KMS-11 (cell line): ENCODE data around the gene MAPRE3.

Experiments
- H2AFZ ChIP-seq: fragments of 200-600 bp; sonication (generic); 2 replicates; pipeline ENCODE4 v1.6.1; 2016; ENCODE audit warnings: antibody characterized with exemption, mixed run types, low read depth
- H3K27ac ChIP-seq: fragments of 200-600 bp; sonication (generic); 2 replicates; pipeline ENCODE4 v1.6.1; 2016; ENCODE audit warnings: mild to moderate bottlenecking, mixed run types
- H3K27me3 ChIP-seq: fragments of 200-600 bp; sonication (generic); 2 replicates; pipeline ENCODE4 v1.6.1; 2017; ENCODE audit warnings: mild to moderate bottlenecking, low read depth, mixed run types, moderate library complexity; ENCODE audit not compliant: insufficient read depth
- H3K36me3 ChIP-seq: fragments of 200-600 bp; sonication (generic); 2 replicates; pipeline ENCODE4 v1.6.1; 2017; ENCODE audit warnings: mild to moderate bottlenecking, mixed run types; ENCODE audit not compliant: insufficient read depth
- H3K4me1 ChIP-seq: fragments of 200-600 bp; sonication (generic); 2 replicates; pipeline ENCODE4 v1.6.1; 2016; ENCODE audit warnings: mild to moderate bottlenecking, low read depth, mixed run types; ENCODE audit not compliant: poor library complexity, severe bottlenecking
- H3K4me2 ChIP-seq: fragments of 200-600 bp; sonication (generic); 2 replicates; pipeline ENCODE4 v1.7.0; 2016; ENCODE audit warnings: mild to moderate bottlenecking, mixed run types
- H3K4me3 ChIP-seq: fragments of 200-600 bp; sonication (generic); IDR thresholded peaks from 2 replicates; pipeline ENCODE4 v1.6.1; 2017; ENCODE audit warnings: low read depth, low read length, mixed read lengths; ENCODE audit not compliant: insufficient read depth
- H3K79me2 ChIP-seq: fragments of 200-600 bp; sonication (generic); 2 replicates; pipeline ENCODE4 v1.6.1; 2016; ENCODE audit warnings: low read depth, mixed run types; ENCODE audit not compliant: insufficient read depth
- H3K9ac ChIP-seq: fragments of 200-600 bp; sonication (generic); 2 replicates; pipeline ENCODE4 v1.6.1; 2016; ENCODE audit warnings: mild to moderate bottlenecking, mixed run types
- H4K20me1 ChIP-seq: fragments of 200-600 bp; sonication (generic); 2 replicates; pipeline ENCODE4 v1.6.1; 2016; ENCODE audit warnings: mild to moderate bottlenecking, mixed run types; ENCODE audit not compliant: insufficient read depth
- TF ChIP-seq, protein P1 (sequence below): fragments of 200-600 bp; sonication (generic); conservative IDR thresholded peaks from 2 replicates; pipeline ENCODE4 v1.6.1; 2017; ENCODE audit warnings: low read depth, mild to moderate bottlenecking, antibody characterized with exemption, low read length, moderate library complexity, mixed read lengths

Gene MAPRE3

DNA sequence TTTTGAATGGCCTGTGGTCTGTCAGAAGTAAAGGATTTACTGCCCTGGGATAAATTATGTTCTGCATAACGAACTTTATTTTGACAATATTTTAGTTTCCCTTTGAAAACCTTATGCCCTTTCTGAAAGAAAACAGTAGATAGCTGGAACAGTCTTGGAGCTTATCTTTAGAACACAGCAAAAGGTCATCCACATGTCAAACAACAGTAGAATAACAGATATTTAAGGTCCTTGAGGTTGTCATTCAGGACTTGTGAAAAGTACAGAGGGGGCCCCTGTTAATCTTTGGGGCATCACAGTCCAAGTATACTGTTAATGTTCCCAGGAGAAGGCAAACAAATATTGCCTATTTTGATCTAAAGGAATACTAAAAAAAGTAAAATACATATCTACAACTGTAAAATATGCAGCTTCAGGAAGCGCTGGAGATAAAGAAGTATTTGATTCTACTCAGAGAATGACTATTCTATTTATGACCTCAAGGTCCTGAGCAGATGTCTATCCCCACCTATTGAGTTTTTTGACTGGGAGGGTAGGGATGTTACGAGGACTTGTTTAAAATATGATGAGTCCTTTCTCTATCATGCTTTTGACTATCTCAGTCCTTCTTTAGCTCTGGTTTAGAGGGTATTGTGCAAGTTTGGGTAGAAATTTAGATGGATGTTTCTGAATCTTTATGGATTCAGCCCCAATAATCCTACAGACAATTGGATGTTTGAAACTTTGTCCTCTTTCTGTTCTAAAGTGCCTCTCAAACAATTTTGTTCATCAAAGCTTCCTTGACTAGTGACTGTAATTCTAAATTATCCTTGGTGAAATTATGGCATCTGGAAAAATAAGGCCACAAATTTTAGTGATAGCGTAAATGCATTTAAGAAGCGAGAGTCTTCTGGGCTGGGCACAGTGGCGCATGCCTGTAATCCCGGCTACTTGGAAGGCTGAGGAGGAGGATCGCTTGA is 37.3 kb downstream of the MAPRE3 start:
- Histone ChIP-seq H3K4me1 (peaks cover 6% of the 10 kb centered on the region), H3K4me2 (no peak overlapping the region), H2AFZ (no peak overlapping the region), H3K79me2 (no peaks in the 10 kb centered on the region), H3K9ac (no peak overlapping the region), H3K36me3 (no peaks in the 10 kb centered on the region), H3K4me3 (no peak overlapping the region), H3K27me3 (no peaks in the 10 kb centered on the region; the same call in 1 of the 2 replicates), H4K20me1 (no peaks in the 10 kb centered on the region), H3K27ac (no peak overlapping the region)
- TF ChIP-seq, protein P1, sequence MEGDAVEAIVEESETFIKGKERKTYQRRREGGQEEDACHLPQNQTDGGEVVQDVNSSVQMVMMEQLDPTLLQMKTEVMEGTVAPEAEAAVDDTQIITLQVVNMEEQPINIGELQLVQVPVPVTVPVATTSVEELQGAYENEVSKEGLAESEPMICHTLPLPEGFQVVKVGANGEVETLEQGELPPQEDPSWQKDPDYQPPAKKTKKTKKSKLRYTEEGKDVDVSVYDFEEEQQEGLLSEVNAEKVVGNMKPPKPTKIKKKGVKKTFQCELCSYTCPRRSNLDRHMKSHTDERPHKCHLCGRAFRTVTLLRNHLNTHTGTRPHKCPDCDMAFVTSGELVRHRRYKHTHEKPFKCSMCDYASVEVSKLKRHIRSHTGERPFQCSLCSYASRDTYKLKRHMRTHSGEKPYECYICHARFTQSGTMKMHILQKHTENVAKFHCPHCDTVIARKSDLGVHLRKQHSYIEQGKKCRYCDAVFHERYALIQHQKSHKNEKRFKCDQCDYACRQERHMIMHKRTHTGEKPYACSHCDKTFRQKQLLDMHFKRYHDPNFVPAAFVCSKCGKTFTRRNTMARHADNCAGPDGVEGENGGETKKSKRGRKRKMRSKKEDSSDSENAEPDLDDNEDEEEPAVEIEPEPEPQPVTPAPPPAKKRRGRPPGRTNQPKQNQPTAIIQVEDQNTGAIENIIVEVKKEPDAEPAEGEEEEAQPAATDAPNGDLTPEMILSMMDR, result no peak

DNA sequence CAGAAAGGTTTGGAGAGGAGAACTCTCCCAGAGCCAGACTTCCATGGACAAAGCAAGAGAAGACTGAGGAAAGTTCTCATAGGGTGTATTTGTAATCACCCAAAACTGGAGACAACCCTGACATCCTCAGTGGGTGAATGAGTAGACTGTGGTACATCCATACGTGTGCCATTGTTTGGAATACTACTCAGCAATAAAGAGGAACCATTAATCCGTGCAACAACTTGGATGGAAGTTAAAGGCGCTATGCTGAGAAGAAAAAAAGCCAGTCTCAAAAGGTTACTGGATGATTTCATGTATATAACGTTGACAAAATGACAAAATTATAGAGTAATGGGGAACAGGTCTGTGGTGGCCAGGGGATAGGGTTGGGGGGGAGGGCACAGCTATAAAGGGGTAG is 38.2 kb downstream of the MAPRE3 start:
- no peaks in the 10 kb centered on the region for H3K36me3 ChIP-seq
- H3K79me2 ChIP-seq, result no peaks in the 10 kb centered on the region
- no peaks in the 10 kb centered on the region for H4K20me1 ChIP-seq
- peaks cover 6% of the 10 kb centered on the region for H3K4me1 ChIP-seq
- no peak overlapping the region for H3K4me3 ChIP-seq
- TF ChIP-seq, protein P1, result no peak
- no peak overlapping the region for H3K27ac ChIP-seq
- H2AFZ ChIP-seq, result no peak overlapping the region
- H3K27me3 ChIP-seq, result no peaks in the 10 kb centered on the region; the same call in 1 of the 2 replicates
- no peak overlapping the region for H3K4me2 ChIP-seq
- no peak overlapping the region for H3K9ac ChIP-seq

DNA sequence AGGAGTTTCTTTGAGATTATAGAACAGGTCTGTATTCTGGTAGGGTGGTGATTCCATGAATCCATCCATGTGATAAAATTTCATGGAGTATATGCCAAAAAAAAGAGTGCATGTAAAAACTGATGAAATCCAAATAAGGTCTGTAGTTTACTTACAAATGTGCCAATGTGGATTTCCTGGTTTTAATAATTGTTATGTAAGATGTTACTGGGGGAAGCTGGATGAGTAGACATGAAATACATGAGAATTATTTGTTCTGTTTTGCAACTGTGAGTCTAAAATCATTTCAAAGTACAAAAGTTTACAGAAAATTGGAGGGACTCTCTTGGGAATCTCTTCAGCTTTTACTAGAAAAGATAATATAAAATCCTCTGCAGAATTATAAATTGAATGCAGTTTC is 38.6 kb downstream of the MAPRE3 start:
- no peaks in the 10 kb centered on the region for H3K79me2 ChIP-seq
- H3K4me3 ChIP-seq, result no peak overlapping the region
- H3K27me3 ChIP-seq, result no peaks in the 10 kb centered on the region; the same call in 1 of the 2 replicates
- TF ChIP-seq, protein P1, result no peak
- H4K20me1 ChIP-seq, result no peaks in the 10 kb centered on the region
- H3K27ac ChIP-seq, result no peak overlapping the region
- peaks cover 6% of the 10 kb centered on the region for H3K4me1 ChIP-seq
- H3K36me3 ChIP-seq, result no peaks in the 10 kb centered on the region
- no peak overlapping the region for H3K9ac ChIP-seq
- H2AFZ ChIP-seq, result no peak overlapping the region
- no peak overlapping the region for H3K4me2 ChIP-seq

DNA sequence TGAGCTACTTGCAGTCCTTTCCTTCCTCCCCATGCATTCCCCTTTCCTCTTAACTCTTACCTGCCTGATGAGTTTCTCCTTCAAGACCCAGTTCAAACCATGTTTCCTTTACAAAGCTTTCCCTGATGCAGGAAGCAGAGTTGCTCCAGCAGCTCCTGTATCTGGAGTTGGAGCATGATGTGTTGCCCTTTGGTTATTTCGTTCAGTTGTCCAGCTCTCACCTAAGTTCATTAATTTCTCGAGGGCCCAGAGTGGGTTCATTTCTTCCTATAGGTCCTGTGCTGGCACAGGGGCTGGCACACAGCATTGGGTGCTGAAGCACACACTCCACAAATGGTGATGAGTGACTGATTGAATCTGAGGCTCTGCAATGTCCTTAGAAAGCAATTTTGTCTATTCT is 39.3 kb downstream of the MAPRE3 start:
- Histone ChIP-seq H3K79me2 (no peaks in the 10 kb centered on the region), H3K4me2 (no peak overlapping the region), H3K4me3 (no peak overlapping the region), H3K36me3 (no peaks in the 10 kb centered on the region), H3K27me3 (no peaks in the 10 kb centered on the region; the same call in 1 of the 2 replicates), H3K4me1 (peaks cover 6% of the 10 kb centered on the region), H3K9ac (no peak overlapping the region), H3K27ac (no peak overlapping the region), H2AFZ (no peak overlapping the region), H4K20me1 (no peaks in the 10 kb centered on the region)
- TF ChIP-seq, protein P1, result no peak
